CD14-positive monocyte (primary cell): ENCODE results near the gene TICAM2. TPM values are rescaled to one million over a fixed set of nuclear protein-coding genes. Genes with fewer than 3 reads are reported as not detected.

Experiments used
- DNase-seq, 3 donors: peaks; one replicate each; pipeline ENCODE4 v3.0.0-alpha.2; 2011 to 2022
- H2AFZ ChIP-seq: 2 replicates; pipeline ENCODE4 v1.6.0; 2012; ENCODE audit warnings: mild to moderate bottlenecking, low read depth, low read length, inconsistent platforms; ENCODE audit not compliant: insufficient read depth, poor library complexity, severe bottlenecking
- H3K27ac ChIP-seq, 2 donors: 1 replicate in 1 of 2; 2 replicates in 1 of 2; pipeline ENCODE4 v1.5.1; 2012 to 2013; ENCODE audit warnings: low read length in 2 of 2, control low read depth in 1 of 2, inconsistent platforms in 1 of 2, low read depth in 1 of 2, mild to moderate bottlenecking in 1 of 2
- H3K27me3 ChIP-seq, 2 donors: one replicate each; pipeline versions ENCODE4 v1.6.0 to v1.6.1; 2011 to 2013; ENCODE audit warnings: low read length in 2 of 2; ENCODE audit not compliant: control insufficient read depth in 2 of 2, insufficient read depth in 2 of 2
- H3K36me3 ChIP-seq, 2 donors: replicated peaks in 1 of 2; 1 replicate in 1 of 2; 2 replicates in 1 of 2; pipeline versions ENCODE4 v1.5.1 to v1.6.1; 2012 to 2013; ENCODE audit warnings: low read length in 2 of 2, control low read depth in 1 of 2, inconsistent platforms in 1 of 2, mild to moderate bottlenecking in 1 of 2; ENCODE audit not compliant: insufficient read depth in 2 of 2, control insufficient read depth in 1 of 2
- H3K4me1 ChIP-seq, 2 donors: 1 replicate in 1 of 2; 2 replicates in 1 of 2; pipeline versions ENCODE4 v1.5.1 to v1.6.1; 2012 to 2013; ENCODE audit warnings: low read length in 2 of 2, control low read depth in 1 of 2, inconsistent platforms in 1 of 2, mild to moderate bottlenecking in 1 of 2, moderate library complexity in 1 of 2; ENCODE audit not compliant: insufficient read depth in 2 of 2, control insufficient read depth in 1 of 2
- H3K4me2 ChIP-seq: replicated peaks from 2 replicates; pipeline ENCODE3; 2012; ENCODE audit warnings: low read length, moderate library complexity, mild to moderate bottlenecking; ENCODE audit not compliant: poor library complexity, severe bottlenecking; ENCODE audit errors: extremely low read depth
- H3K4me3 ChIP-seq, 3 experiments: fragments of 200-600 bp in 1 of 3; sonication (generic) in 1 of 3; replicated peaks in 1 of 3; 1 replicate in 2 of 3; 2 replicates in 1 of 3; pipeline ENCODE4 v1.5.1; 2011 to 2013; ENCODE audit warnings: low read length in 3 of 3, mild to moderate bottlenecking in 3 of 3, control low read depth in 2 of 3, low read depth in 2 of 3, inconsistent platforms in 1 of 3, moderate library complexity in 1 of 3
- H3K79me2 ChIP-seq: 2 replicates; pipeline ENCODE4 v1.6.0; 2012; ENCODE audit warnings: mild to moderate bottlenecking, control low read depth, inconsistent platforms, low read length, moderate library complexity; ENCODE audit not compliant: insufficient read depth
- H3K9ac ChIP-seq: 2 replicates; pipeline ENCODE4 v1.6.0; 2017; ENCODE audit warnings: low read length, mild to moderate bottlenecking; ENCODE audit not compliant: insufficient read depth, poor library complexity, severe bottlenecking
- H3K9me3 ChIP-seq, 2 donors: replicated peaks in 1 of 2; 1 replicate in 1 of 2; 2 replicates in 1 of 2; pipeline versions ENCODE4 v1.5.1 to v1.6.1; 2012 to 2013; ENCODE audit warnings: low read length in 2 of 2, control low read depth in 1 of 2; ENCODE audit not compliant: control insufficient read depth in 1 of 2, insufficient read depth in 1 of 2
- H4K20me1 ChIP-seq: 2 replicates; pipeline ENCODE4 v1.6.0; 2012; ENCODE audit warnings: mild to moderate bottlenecking, low read length, control low read depth, moderate library complexity; ENCODE audit not compliant: insufficient read depth
- H3K27ac Mint-ChIP-seq, 7 donors: one replicate each; pipeline ENCODE4 v1.8.0; 2020; ENCODE audit warnings: mild to moderate bottlenecking in 7 of 7, mixed read lengths in 7 of 7, moderate library complexity in 6 of 7, inconsistent platforms in 2 of 7
- H3K27me3 Mint-ChIP-seq, 3 donors: one replicate each; pipeline ENCODE4 v1.8.0; 2021 to 2022; ENCODE audit warnings: low read depth in 3 of 3, mild to moderate bottlenecking in 3 of 3, mixed read lengths in 3 of 3, moderate library complexity in 3 of 3, inconsistent platforms in 1 of 3
- H3K36me3 Mint-ChIP-seq, 2 donors: one replicate each; pipeline ENCODE4 v1.8.0; 2020; ENCODE audit warnings: mixed read lengths in 2 of 2, inconsistent platforms in 1 of 2, mild to moderate bottlenecking in 1 of 2
- H3K4me1 Mint-ChIP-seq: one replicate; pipeline ENCODE4 v1.8.0; 2020; ENCODE audit warnings: mild to moderate bottlenecking, mixed read lengths
- H3K4me3 Mint-ChIP-seq, 2 donors: one replicate each; pipeline ENCODE4 v1.8.0; 2020; ENCODE audit warnings: mild to moderate bottlenecking in 2 of 2, mixed read lengths in 2 of 2, moderate library complexity in 1 of 2
- H3K9me3 Mint-ChIP-seq, 7 donors: one replicate each; pipeline ENCODE4 v1.8.0; 2020 to 2022; ENCODE audit warnings: mixed read lengths in 7 of 7, mild to moderate bottlenecking in 6 of 7, moderate library complexity in 6 of 7, inconsistent platforms in 2 of 7
- CTCF ChIP-seq: fragments of 200-600 bp; IDR thresholded peaks from one replicate; pipeline ENCODE4 v1.8.0; 2022; ENCODE audit warnings: antibody characterized with exemption, mild to moderate bottlenecking
- WGBS: methylation state at CpG from one replicate; pipeline ENCODE4 v1.1.5; 2013; ENCODE audit warnings: missing lambda C conversion rate; ENCODE audit not compliant: insufficient coverage; 5-methylcytosine and 5-hydroxymethylcytosine counted together
- intact Hi-C, 2 donors: fragments of 100-400 bp; cut with micrococcal nuclease; formaldehyde crosslinking; loops; one replicate each; pipeline versions ENCODE4 v1.15.0 to v1.15.1; 2023
- polyA plus RNA-seq, 3 donors: library from polyadenylated mRNA; depleted of rRNA in 1 of 3; unstranded in 2 of 3; stranded (reverse) in 1 of 3; fragments of 300-500 nt in 2 of 3; fragments of >200 nt in 1 of 3; fragmentation: Illumina TruSeq in 2 of 3; gene quantifications; 1 replicate in 2 of 3; 2 replicates in 1 of 3; pipeline ENCODE4 v1.2.3, GENCODE V29; 2012 to 2021

TICAM2 gene
- polyA plus RNA-seq, 3 donors, result 3.5 to 25.1 (median 14.6) TPM

- Histone ChIP-seq H3K27ac (no peak overlapping the region), H3K4me2 (no peak overlapping the region), H3K9ac (no peak overlapping the region), H3K9me3 (no peaks in the 10 kb centered on the region), H4K20me1 (peaks cover 84% of the 10 kb centered on the region), H3K4me1 (no peaks in the 10 kb centered on the region), H3K4me3 (no peak overlapping the region), H2AFZ (no peak overlapping the region), H3K79me2 (peaks cover 21% of the 10 kb centered on the region), H3K27me3 (no peaks in the 10 kb centered on the region), H3K36me3 (peaks cover 8 to 36% of the 10 kb centered on the region in 2 donors)
- no peak overlapping the region for H3K4me3 Mint-ChIP-seq
- H3K27ac Mint-ChIP-seq, result peak overlapping the region in 2 of 7 donors; percentile 31 to 40
- peaks cover 0 to 3% (median 2%) of the 10 kb centered on the region in 3 donors for H3K27me3 Mint-ChIP-seq
- peaks cover 0 to 7% (median 3%) of the 10 kb centered on the region in 7 donors for H3K9me3 Mint-ChIP-seq
- peaks cover 40 to 41% of the 10 kb centered on the region in 2 donors for H3K36me3 Mint-ChIP-seq
- WGBS, result no CpG with 5 or more reads among the region's 3 CpGs
- no peak for TF ChIP-seq CTCF
- no peak for DNase-seq
- peaks cover 12% of the 10 kb centered on the region for H3K4me1 Mint-ChIP-seq
- intact Hi-C loops, result no loop called here
These were observed 23.1 kb downstream of the TICAM2 start for GRCh38 chr5:115579216-115579615.

- Mint-ChIP-seq H3K27me3 (peaks cover 0 to 3% (median 2%) of the 10 kb centered on the region in 3 donors), H3K4me1 (peaks cover 11% of the 10 kb centered on the region), H3K9me3 (peaks cover 0 to 7% (median 3%) of the 10 kb centered on the region in 7 donors), H3K4me3 (no peak overlapping the region), H3K36me3 (peaks cover 38 to 40% of the 10 kb centered on the region in 2 donors), H3K27ac (no peak overlapping the region)
- DNase-seq, result no peak
- intact Hi-C loops, result no loop called here
- WGBS, result no CpG with 5 or more reads among the region's 3 CpGs
- H2AFZ ChIP-seq, result no peak overlapping the region
- H3K4me1 ChIP-seq, result no peaks in the 10 kb centered on the region
- no peak overlapping the region for H3K9ac ChIP-seq
- H3K27ac ChIP-seq, result no peak overlapping the region
- no peaks in the 10 kb centered on the region for H3K27me3 ChIP-seq
- no peak overlapping the region for H3K4me2 ChIP-seq
- H3K4me3 ChIP-seq, result no peak overlapping the region
- H4K20me1 ChIP-seq, result peaks cover 84% of the 10 kb centered on the region
- H3K9me3 ChIP-seq, result no peaks in the 10 kb centered on the region
- peaks cover 8 to 35% of the 10 kb centered on the region in 2 donors for H3K36me3 ChIP-seq
- no peak for TF ChIP-seq CTCF
- peaks cover 16% of the 10 kb centered on the region for H3K79me2 ChIP-seq
These were observed 23.6 kb downstream of the TICAM2 start for GRCh38 chr5:115578657-115579056.
